OCI-M1 (cell line): Measurements from ENCODE around the gene DDA1.
"Not testable (repeated sequence)": the region's sequence is repeated elsewhere in the genome, so short reads cannot be mapped to it uniquely, and the experiment has no call there.

Experiments
- DNase-seq: peaks from one replicate; lab custom pipeline; 2025; lab: John Stamatoyannopoulos, UW

The DDA1 gene

GRCh38 chr19:17289489-17289888, 19.9 kb upstream of the DDA1 start:
- DNase-seq: peak; percentile 68

DNA sequence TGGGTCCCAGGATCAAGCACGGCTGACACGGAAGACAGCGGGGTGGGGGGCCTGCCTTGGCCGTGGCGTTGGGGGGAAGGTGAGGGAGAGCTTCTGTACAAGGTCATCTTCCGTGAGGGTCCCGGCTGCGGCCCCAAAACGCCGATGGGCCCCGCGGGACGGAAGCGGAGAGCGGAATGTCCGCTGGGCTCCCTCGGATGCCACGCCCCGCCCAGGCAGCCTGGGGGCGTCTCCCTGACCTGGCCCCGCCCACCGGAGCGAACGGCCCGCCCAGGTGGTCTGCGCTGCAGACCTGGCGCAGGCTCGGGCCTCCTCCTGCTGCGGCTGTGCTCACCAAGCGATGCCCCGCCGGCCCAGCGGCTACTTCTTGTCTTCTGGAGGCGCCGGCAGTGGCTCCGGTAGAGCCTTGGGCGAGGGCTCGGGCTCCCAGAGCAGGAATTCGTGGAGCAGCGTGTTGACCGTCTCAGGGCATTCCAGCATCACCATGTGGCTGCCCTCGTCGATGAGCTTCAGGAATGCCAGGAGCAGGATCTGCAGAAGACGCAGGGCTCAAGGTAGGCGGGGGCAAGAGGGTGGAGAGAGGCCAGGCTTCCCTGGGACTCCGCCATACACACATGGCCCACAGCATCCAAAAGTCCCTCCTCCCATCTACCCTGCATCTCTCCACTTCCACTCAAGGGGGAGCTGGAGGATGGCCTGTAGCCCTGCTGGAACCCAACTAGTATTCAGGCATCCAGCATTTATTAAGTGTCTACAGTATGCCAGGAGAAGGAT, 16.9 kb upstream of the DDA1 start:
- peak; percentile 94 for DNase-seq

GRCh38 chr19:17293605-17294004, 15.8 kb upstream of the DDA1 start:
- peak; percentile 17 for DNase-seq

DNA sequence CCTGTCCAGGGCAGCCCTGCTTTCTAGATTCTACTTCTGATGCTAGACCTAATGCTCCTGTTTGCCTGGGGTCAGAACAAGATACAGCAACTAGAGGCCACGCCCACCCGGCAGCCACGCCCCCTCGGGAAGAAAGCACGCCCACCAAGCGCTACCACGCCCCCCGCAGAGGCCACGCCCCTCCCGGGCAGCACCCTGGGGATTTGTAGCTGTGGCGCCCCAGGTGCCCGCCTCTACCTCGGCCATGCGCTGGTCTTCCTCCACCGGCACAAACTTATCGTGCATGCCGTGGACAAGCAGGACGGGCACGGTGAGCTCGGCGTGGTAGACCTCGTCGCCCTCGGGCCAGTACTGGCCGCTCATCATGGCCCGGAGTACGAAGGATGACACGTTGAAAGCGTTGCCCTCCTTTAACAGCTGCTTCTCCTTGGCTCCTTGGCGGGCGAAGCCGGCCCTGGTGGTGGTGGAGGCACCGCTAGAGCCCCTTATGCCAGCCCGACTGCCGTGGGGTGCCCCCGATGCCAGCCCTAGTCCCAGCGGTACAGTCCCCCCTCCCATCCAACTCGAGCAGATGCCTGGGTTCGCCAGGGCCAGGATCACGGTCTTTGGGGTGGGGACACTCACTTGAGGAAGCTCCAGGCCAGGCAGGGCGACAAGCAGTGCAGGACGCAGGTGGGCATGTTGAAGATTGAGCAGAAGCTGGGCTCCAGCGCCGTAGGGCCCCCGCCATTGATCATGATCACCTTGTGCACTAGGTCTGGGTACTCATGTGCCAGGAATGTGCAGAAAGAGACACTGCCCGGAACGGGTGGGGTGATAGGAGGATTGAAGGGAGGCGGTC, 15.1 kb upstream of the DDA1 start:
- peak; percentile 72 for DNase-seq

- DNase-seq: not testable (repeated sequence)
Measured at GRCh38 chr19:17295551-17295950, 13.8 kb upstream of the DDA1 start.

DNA sequence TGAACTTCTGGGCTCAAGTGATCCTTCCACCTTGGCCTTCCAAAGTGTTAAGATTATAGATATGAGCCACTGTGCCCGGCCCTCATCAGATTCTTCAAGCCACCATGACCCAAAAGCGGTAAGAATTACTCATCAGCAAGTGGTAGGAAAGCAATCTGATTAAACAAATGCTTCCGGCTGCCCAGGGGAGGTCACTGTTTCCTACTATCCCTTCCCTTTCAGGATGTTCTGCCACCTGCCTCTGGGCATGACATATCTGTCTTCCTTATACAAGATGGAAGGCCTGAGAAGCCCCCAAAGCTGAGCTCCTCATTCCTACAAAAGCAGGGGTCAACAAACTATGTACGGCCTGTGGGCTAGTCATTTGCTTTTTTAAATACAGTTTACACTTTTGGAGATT, 13.1 kb upstream of the DDA1 start:
- DNase-seq: peak; percentile 66

- no peak for DNase-seq
Measured at GRCh38 chr19:17296976-17297375, 12.4 kb upstream of the DDA1 start.

DNA sequence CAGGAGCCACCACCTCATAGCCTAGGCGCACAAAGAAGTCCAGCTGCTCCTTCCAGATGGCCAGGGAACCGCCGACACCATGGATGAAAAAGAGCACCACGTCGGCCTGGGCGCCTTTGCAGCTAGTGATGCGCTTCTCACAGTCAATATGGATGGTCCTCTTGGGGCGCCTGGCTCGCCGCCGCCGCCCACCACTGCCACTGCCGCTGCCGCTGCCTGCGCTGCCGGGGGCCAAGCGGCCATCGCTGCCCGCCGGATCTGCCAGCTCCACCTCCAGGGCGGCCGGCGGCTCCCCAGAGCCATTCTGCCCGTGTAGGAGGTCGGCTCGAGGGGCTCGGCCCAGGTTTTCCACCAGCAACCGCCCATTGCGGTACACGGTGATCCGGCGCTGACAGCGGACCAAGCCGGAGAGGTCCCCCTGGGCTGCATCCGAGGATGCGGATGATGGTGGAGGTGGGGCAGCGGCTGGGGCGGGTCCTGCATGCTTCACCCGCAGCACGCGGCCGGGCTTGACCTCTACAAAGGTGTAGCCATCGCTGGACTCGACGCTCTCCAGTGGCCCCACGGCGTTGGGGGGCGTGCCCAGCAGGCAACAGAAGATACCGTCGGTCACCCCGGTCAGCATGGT, 8.3 kb upstream of the DDA1 start:
- DNase-seq: no peak

GRCh38 chr19:17302391-17303166, 6.8 kb upstream of the DDA1 start:
- DNase-seq: peak; percentile 46

GRCh38 chr19:17303167-17303939, 6.0 kb upstream of the DDA1 start, which contains the start of gene ABHD8:
Gene ABHD8, minus strand, starts transcription at chr19:17303425. Its CDS starts 1,809 bp downstream, at chr19:17301616.
- peak; percentile 99 for DNase-seq

DNA sequence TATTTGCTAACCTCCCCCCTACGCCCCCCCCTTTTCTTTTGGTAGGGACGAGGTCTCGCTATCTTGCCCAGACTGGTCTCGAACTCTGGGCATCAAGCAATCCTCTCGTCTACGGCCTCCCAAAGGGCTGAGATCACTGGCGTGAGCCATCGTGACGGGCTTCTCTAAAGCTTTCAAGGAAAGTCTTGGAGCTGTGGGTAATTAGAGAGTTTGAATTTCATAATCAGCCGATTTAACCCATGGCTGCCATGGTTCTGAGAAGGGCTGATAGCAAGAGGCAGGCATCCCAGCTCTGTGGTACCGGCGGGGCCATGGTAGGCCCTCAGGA, 5.5 kb upstream of the DDA1 start:
- DNase-seq: no peak

GRCh38 chr19:17304386-17305215, 4.8 kb upstream of the DDA1 start:
- no peak for DNase-seq

- no peak for DNase-seq
Measured at GRCh38 chr19:17305216-17305516, 4.2 kb upstream of the DDA1 start.

- peak; percentile 100 for DNase-seq
Measured at GRCh38 chr19:17305517-17306284, 3.7 kb upstream of the DDA1 start, which contains the start of gene MRPL34. Gene MRPL34, plus strand, starts transcription at chr19:17305872. Its CDS starts 21 bp downstream, at chr19:17305893.

- peak; percentile 80 for DNase-seq
Measured at GRCh38 chr19:17306285-17306714, 3.1 kb upstream of the DDA1 start.

- no peak for DNase-seq
Measured at GRCh38 chr19:17307876-17308377, 1.4 kb upstream of the DDA1 start.

DNA sequence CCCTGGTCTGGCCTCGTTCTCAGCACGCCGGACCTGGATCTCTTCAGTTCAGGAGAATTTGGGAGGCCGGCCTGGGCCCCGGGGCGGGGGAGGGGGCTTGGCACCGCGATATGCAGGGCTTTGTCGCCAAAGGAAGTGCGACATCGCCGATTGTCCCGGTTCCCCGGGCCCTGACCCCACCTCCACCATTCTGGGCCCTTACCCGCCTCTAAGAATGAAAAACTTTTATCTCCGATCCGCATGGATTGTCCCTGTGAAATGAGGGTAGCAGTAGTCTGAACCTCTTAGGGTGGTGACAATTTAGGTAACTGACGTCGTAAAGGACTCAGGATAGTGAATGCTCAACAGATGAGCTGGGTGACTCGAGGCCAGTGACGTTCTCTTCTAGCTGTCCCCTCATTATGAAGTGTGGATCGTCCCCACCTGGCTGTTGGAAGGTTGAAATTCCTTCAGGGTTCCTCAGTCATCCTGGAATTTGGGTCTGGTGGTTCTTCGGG, 650 bp downstream of the DDA1 start:
- peak; percentile 74 for DNase-seq

DNA sequence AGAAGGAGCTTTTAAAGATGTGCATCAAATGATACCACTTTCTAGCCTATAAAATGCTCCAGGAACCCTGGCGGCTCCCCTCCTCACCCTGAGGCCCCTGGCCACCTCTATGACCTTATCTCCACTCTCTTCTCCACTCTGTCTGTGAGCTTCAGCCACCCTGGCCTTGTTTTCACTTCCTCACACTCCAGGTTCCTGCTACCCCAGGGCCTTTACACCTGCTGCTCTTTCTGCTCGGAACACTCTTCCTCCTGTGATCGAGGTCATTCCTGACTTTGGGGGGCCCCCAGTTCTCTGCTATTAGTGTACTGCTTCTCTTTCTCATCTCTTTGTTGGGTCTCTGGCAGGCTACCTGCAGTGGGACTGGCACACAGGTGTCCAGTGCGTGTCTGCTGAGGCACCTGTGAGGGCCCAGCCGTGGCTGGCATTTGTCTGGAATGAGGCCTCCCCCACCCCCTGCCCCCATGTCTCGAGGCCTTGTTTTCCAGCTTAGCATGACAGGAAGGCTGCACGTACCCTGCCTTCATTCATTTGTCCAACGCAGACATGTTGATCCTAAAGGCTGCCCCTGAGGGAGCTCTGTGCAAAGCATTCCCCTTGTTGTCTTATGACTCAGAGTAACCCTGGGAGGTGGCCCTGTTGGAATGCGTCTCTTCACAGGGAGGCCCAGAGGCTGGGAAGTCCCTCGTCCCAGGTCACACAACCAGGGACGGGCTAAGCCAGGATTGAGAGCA, 2.3 kb downstream of the DDA1 start:
- DNase-seq: no peak
